HG03175 (cell line): Measurements from ENCODE around the gene DEFB116.
"Not testable (repeated sequence)": the region's sequence is repeated elsewhere in the genome, so short reads cannot be mapped to it uniquely, and the experiment has no call there.

Source experiments
- ATAC-seq: cut with Tn5 transposase; IDR thresholded peaks from one replicate; pipeline ENCODE4 v1.9.1; 2021; ENCODE audit warnings: mild to moderate bottlenecking, moderate library complexity; ENCODE audit not compliant: unreplicated experiment

DEFB116 gene, protein sequence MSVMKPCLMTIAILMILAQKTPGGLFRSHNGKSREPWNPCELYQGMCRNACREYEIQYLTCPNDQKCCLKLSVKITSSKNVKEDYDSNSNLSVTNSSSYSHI

GRCh38 chr20:31308535-31309162 lies at the start of gene DEFB116:
DEFB116 (minus strand) TSS chr20:31308585; CDS start chr20:31308585, 0 bp downstream.
- ATAC-seq: no peak

DNA sequence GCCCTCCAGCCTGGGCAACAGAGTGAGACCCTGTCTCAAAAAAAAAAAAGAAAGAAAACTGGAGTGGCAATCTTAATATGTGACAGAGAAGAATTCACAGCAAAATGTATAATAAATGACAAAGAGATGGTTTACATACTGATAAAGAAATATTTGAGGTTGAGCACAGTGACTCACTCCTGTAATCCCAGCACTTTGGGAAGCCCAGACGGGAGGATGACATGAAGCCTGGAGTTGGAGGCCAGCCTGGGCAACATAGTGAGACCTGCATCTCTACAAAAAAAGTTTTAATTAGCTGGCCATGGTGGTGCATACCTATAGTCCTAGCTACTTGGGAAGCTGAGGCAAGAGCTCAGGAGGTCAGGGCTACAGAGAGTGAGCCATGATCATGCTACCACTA lies 47.6 kb upstream of the DEFB116 start:
- no peak for ATAC-seq

GRCh38 chr20:31341470-31341869 lies 33.1 kb upstream of the DEFB116 start:
- ATAC-seq: no peak

DNA sequence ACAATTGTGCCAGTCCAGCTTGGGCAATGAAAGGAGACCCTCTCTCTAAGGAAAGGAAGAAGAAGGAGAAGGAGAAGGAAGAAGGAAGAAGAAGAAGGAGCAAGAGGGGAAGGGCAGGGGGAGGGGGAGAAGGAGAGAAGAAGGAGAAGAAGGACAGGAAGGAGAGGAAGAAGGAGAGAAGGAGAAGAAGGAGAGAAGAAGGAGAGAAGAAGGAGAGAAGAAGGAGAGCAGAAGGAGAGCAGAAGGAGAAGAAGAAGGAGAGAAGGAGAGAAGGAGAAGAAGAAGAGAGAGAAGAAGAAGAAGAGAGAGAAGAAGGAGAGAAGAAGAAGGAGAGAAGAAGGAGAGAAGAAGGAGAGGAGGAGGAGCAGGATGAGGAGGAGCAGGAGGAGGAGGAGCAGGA lies 22.5 kb upstream of the DEFB116 start:
- no peak for ATAC-seq

DNA sequence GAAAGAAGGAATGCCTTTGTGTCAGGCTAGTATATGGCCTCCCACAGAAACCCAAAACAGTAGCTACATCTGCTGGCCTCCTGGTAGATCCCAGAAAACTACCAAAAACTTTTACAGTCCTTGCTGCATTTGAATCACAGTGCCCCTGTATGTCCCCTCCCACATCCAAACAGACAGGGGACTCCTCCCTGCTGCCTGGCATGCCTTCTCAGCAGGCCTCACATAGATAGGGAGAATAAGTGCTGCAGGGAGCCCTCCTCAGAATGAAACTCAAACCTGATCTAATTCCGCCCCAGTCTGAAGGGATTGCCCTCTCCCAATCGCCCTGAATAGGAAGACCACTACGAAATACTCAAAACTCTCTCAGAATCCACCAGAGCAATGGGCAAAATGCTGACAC lies 14.1 kb upstream of the DEFB116 start:
- no peak for ATAC-seq

DNA sequence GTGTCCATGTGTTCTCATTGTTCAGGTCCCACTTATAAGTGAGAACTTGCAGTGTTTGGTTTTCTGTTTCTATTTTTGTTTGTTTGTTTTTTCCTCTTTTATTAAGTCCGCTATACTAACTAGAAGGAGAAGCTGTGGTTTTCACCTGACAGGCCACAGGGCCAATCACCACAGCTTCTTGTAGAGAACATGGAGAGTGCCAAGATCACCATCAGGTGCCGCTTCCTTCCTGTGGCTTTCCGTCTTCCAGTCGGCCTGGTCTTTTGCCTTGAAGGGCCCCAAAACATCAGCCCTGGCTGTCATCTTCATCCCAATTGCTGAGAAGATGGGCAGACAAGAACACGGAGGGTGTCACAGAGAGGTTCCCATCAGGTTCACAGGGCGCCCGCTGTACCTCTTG lies 23.4 kb downstream of the DEFB116 start:
- not testable (repeated sequence) for ATAC-seq

DNA sequence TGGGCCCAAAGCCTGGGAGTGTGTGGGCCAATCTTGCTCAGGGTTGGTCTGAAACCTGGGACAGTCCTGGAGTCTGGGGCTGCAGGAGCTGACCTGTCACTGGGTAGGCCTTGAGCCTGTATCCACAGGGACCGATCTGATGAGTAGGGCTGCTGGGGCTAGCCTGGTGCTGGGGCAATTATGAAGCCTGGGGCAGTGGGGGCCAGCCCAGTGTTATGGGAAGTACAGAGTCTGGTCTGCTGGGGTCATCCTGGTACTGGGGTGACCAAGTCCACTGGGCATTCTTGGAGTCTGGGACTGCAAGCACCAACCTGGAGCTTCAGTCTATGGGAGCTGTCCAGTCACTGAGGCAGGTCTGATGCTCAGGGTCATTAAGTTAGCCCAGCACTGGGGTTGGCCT lies 30.2 kb downstream of the DEFB116 start:
- ATAC-seq: no peak

DNA sequence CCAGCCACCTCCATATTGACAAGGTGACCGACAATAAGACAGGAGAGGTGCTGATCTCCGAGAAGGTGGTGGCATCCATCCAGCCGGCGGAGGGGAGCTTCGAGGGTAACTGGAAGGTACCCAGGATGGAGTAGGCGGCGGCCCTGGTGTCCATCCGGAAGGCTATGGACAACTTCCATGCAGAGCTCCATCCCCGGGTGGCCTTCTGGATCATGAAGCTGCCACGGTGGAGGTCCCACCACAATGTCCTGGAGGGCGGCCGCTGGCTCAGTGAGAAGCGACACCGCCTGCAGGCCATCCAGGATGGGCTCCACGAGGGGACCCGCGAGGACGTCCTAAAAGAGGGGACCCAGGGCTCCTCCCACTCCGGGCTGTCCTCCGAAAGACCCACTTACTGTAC lies 33.9 kb downstream of the DEFB116 start:
- ATAC-seq: no peak

GRCh38 chr20:31260326-31260932 lies 48.0 kb downstream of the DEFB116 start:
- ATAC-seq: no peak

GRCh38 chr20:31257364-31257763 lies 51.0 kb downstream of the DEFB116 start, which contains the start of gene DEFB115:
DEFB115 (plus strand) TSS chr20:31257664; CDS start chr20:31257664, 0 bp downstream.
- ATAC-seq: no peak

DNA sequence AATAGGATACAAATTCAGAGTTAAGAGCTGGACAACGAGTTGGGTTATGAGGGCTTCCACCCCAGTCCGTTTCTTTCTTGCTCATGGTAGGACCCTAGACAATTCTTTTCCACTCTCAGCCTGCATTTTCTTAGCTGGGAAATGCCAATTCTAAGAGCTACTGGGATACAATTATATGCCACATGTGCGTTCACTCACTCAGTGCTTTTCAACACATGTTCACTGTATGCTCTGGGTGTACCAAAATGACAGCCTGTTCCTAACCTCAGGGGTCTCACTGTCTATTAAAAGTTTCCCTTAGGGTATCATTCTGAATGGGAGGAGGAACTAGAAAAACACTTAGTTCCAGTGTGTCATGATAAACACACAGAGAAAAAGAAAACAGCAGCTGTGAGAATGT lies 51.4 kb downstream of the DEFB116 start:
- no peak for ATAC-seq
